ENCODE results near the gene WWOX. TPM values are rescaled to one million over a fixed set of nuclear protein-coding genes. Genes with fewer than 3 reads are reported as not detected.
A peak's percentile ranks its signal among the peaks of the same experiment; 100 is the strongest.

The WWOX gene
- total and polyA plus RNA-seq, 2 of the 13 experiments (the other 11 are each of a cell fraction or from before 2014, with no cell fraction given): 9.1 to 37.4 TPM

GRCh38 chr16:78596996-78597422 lies 497.6 kb downstream of the WWOX start (continued):
- TF ChIP-seq MAFF (IDR thresholded peaks at IDR 0.05; ENCODE audit: low read depth, low read length) (peak; percentile 99), NR2F2 (IDR thresholded peaks at IDR 0.05; ENCODE audit: borderline replicate concordance, low read depth) (peak; percentile 84), IKZF1 (IDR thresholded peaks at IDR 0.05) (no peak), ISL2 (CRISPR knock-in tag; IDR thresholded peaks at IDR 0.05) (peak; percentile 83), ZBTB20 (CRISPR knock-in tag; IDR thresholded peaks at IDR 0.05; ENCODE audit: borderline replicate concordance, low read depth) (peak; percentile 95; the same call in 1 of the 2 replicates), ZNF33B (CRISPR knock-in tag; IDR thresholded peaks at IDR 0.05) (no peak), GLMP (CRISPR knock-in tag; IDR thresholded peaks at IDR 0.05; ENCODE audit: borderline replicate concordance) (no peak), ATRX (CRISPR knock-in tag; IDR thresholded peaks at IDR 0.05; ENCODE audit: borderline replicate concordance) (no peak), PRPF4 (IDR thresholded peaks at IDR 0.05; ENCODE audit: low read depth, low read length, poor library complexity, severe bottlenecking) (no peak), CENPT (CRISPR knock-in tag; IDR thresholded peaks at IDR 0.05; ENCODE audit: low read depth) (no peak), BORCS8-MEF2B (CRISPR knock-in tag; IDR thresholded peaks at IDR 0.05) (no peak), ELF3 (CRISPR knock-in tag; IDR thresholded peaks at IDR 0.05) (peak; percentile 55; the same call in 1 of the 2 replicates), GMEB1 (CRISPR knock-in tag; IDR thresholded peaks at IDR 0.05; ENCODE audit: borderline replicate concordance) (no peak), ZNF841 (CRISPR knock-in tag; IDR thresholded peaks at IDR 0.05; ENCODE audit: borderline replicate concordance) (no peak)
- TF ChIP-seq, protein P1, sequence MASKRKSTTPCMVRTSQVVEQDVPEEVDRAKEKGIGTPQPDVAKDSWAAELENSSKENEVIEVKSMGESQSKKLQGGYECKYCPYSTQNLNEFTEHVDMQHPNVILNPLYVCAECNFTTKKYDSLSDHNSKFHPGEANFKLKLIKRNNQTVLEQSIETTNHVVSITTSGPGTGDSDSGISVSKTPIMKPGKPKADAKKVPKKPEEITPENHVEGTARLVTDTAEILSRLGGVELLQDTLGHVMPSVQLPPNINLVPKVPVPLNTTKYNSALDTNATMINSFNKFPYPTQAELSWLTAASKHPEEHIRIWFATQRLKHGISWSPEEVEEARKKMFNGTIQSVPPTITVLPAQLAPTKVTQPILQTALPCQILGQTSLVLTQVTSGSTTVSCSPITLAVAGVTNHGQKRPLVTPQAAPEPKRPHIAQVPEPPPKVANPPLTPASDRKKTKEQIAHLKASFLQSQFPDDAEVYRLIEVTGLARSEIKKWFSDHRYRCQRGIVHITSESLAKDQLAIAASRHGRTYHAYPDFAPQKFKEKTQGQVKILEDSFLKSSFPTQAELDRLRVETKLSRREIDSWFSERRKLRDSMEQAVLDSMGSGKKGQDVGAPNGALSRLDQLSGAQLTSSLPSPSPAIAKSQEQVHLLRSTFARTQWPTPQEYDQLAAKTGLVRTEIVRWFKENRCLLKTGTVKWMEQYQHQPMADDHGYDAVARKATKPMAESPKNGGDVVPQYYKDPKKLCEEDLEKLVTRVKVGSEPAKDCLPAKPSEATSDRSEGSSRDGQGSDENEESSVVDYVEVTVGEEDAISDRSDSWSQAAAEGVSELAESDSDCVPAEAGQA (IDR thresholded peaks at IDR 0.05; ENCODE audit: low read depth): no peak
- TF ChIP-seq, protein P1 (CRISPR knock-in tag; IDR thresholded peaks at IDR 0.05; ENCODE audit: borderline replicate concordance): no peak
- TF ChIP-seq, protein P2, sequence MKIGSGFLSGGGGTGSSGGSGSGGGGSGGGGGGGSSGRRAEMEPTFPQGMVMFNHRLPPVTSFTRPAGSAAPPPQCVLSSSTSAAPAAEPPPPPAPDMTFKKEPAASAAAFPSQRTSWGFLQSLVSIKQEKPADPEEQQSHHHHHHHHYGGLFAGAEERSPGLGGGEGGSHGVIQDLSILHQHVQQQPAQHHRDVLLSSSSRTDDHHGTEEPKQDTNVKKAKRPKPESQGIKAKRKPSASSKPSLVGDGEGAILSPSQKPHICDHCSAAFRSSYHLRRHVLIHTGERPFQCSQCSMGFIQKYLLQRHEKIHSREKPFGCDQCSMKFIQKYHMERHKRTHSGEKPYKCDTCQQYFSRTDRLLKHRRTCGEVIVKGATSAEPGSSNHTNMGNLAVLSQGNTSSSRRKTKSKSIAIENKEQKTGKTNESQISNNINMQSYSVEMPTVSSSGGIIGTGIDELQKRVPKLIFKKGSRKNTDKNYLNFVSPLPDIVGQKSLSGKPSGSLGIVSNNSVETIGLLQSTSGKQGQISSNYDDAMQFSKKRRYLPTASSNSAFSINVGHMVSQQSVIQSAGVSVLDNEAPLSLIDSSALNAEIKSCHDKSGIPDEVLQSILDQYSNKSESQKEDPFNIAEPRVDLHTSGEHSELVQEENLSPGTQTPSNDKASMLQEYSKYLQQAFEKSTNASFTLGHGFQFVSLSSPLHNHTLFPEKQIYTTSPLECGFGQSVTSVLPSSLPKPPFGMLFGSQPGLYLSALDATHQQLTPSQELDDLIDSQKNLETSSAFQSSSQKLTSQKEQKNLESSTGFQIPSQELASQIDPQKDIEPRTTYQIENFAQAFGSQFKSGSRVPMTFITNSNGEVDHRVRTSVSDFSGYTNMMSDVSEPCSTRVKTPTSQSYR (CRISPR knock-in tag; IDR thresholded peaks at IDR 0.05; ENCODE audit: borderline replicate concordance): no peak
- TF ChIP-seq, protein P3, sequence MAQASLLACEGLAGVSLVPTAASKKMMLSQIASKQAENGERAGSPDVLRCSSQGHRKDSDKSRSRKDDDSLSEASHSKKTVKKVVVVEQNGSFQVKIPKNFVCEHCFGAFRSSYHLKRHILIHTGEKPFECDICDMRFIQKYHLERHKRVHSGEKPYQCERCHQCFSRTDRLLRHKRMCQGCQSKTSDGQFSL (CRISPR knock-in tag; IDR thresholded peaks at IDR 0.05): no peak
